Gastrocnemius medialis (tissue), 4 donors: Measurements from ENCODE around the gene MAVS.

Source experiments
- CTCF ChIP-seq, 5 experiments: fragments of 450-650 bp in 3 of 5; fragments of 200-600 bp in 2 of 5; sonication (generic) in 2 of 5; IDR thresholded peaks in 4 of 5; conservative IDR thresholded peaks in 1 of 5; 1 replicate in 4 of 5; 2 replicates in 1 of 5; pipeline ENCODE4 v1.5.1; 2016 to 2019; ENCODE audit warnings: antibody characterized with exemption in 5 of 5, mild to moderate bottlenecking in 3 of 5, moderate library complexity in 3 of 5
- POLR2A ChIP-seq, 2 donors: fragments of 450-650 bp; IDR thresholded peaks; one replicate each; pipeline ENCODE4 v1.6.1; 2017; ENCODE audit warnings: antibody characterized with exemption in 2 of 2, mild to moderate bottlenecking in 2 of 2, moderate library complexity in 2 of 2

GRCh38 chr20:3869839-3870634 lies 23.4 kb downstream of the MAVS start:
- TF ChIP-seq POLR2A (IDR thresholded peaks at IDR 0.05) (no peak), CTCF (IDR thresholded peaks at IDR 0.05 in 4 of 5, conservative IDR thresholded peaks at IDR 0.05 in 1 of 5) (no peak)
